Measurements from ENCODE around the gene CCDC183. TPM values are rescaled to one million over a fixed set of nuclear protein-coding genes. Genes with fewer than 3 reads are reported as not detected.

CCDC183 gene
- total and polyA plus RNA-seq, 2 of the 4 experiments (the other 2 are of a cell fraction), result under 0.01 to 0.29 TPM

GRCh38 chr9:136826188-136826541 lies 30.0 kb downstream of the CCDC183 start:
- Histone ChIP-seq H3K79me1 (ENCODE audit: low read depth in 1 of 2, low read length in 2 of 2) (peaks cover 5 to 16% of the 10 kb centered on the region in 2 experiments; a peak in 3 of 4 replicates), H3K9ac (ENCODE audit: low read depth, low read length) (no peak overlapping the region), H4K8ac (ENCODE audit: low read depth in 2 of 2, low read length in 2 of 2) (no peak overlapping the region), H2BK15ac (ENCODE audit: low read depth, low read length) (no peak overlapping the region), H2BK20ac (ENCODE audit: low read depth, low read length) (no peak overlapping the region), H3K4me1 (ENCODE audit: control insufficient read depth, insufficient read depth, low read length) (peaks cover under 1% of the 10 kb centered on the region; the same call in 1 of the 2 replicates), H3K4me3 (ENCODE audit: insufficient read depth, low read depth, low read length) (no peak overlapping the region), H3K4ac (ENCODE audit: low read depth, low read length) (no peak overlapping the region), H3K14ac (replicated peaks; ENCODE audit: low read depth, low read length) (no peak overlapping the region), H4K20me1 (ENCODE audit: insufficient read depth, low read length) (peaks cover 9% of the 10 kb centered on the region), H4K5ac (ENCODE audit: low read depth, low read length) (no peak overlapping the region), H2BK5ac (ENCODE audit: low read depth, low read length, poor library complexity, severe bottlenecking) (no peak overlapping the region), H2AK5ac (ENCODE audit: low read depth, low read length) (no peak overlapping the region), H2AFZ (replicated peaks; ENCODE audit: low read length, poor library complexity) (no peak overlapping the region), H3K27me3 (ENCODE audit: control insufficient read depth, insufficient read depth, low read length) (no peaks in the 10 kb centered on the region), H3K27ac (ENCODE audit: insufficient read depth, low read length) (no peak overlapping the region), H3K56ac (ENCODE audit: extremely low read depth, insufficient read depth, low read length) (no peak overlapping the region), H3K9me1 (ENCODE audit: insufficient read depth, low read length) (no peaks in the 10 kb centered on the region), H3K23ac (ENCODE audit: low read depth, low read length) (no peak overlapping the region), H3K9me3 (ENCODE audit: control insufficient read depth, insufficient read depth, low read length) (no peaks in the 10 kb centered on the region), H2BK120ac (ENCODE audit: low read depth, low read length) (no peak overlapping the region), H4K91ac (ENCODE audit: insufficient read depth, low read depth, low read length) (no peak overlapping the region), H3K4me2 (ENCODE audit: low read depth, low read length) (no peak overlapping the region), H3K36me3 (ENCODE audit: control insufficient read depth, insufficient read depth, low read length) (peaks cover 57% of the 10 kb centered on the region), H3K18ac (ENCODE audit: low read depth, low read length) (no peak overlapping the region), H2AK9ac (replicated peaks; ENCODE audit: low read depth, low read length, poor library complexity) (no peak overlapping the region)
- no peak for ATAC-seq (ENCODE audit: low read depth)
- intact Hi-C loops (cut with micrococcal nuclease), result no loop called here
- ChIA-PET CTCF (interaction anchor here (2.0 kb wide), 1 partner anchor 17 kb away, joined by 4 read pairs; no protein-coding TSS in a partner anchor), POLR2A (ENCODE audit: unreplicated experiment) (no interaction called here)
- dilution Hi-C loops (cut with HindIII; ENCODE audit: low sequenced_read_pairs, unreplicated experiment), result no loop called here
- 100% methylated on average over 4 of the region's 17 CpGs; no CpG with 5 or more reads in 1 of the 2 experiments for WGBS, 2 experiments (ENCODE audit: extremely low coverage in 2 of 2, insufficient read length in 1 of 2)
- TF ChIP-seq, protein P1, sequence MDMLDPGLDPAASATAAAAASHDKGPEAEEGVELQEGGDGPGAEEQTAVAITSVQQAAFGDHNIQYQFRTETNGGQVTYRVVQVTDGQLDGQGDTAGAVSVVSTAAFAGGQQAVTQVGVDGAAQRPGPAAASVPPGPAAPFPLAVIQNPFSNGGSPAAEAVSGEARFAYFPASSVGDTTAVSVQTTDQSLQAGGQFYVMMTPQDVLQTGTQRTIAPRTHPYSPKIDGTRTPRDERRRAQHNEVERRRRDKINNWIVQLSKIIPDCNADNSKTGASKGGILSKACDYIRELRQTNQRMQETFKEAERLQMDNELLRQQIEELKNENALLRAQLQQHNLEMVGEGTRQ (IDR thresholded peaks at IDR 0.05; ENCODE audit: low read depth, low read length), result no peak
- TF ChIP-seq RAD21 (IDR thresholded peaks at IDR 0.05; ENCODE audit: low read length) (no peak), MXI1 (IDR thresholded peaks at IDR 0.05; ENCODE audit: borderline replicate concordance, low read depth, low read length) (no peak), MAFK (IDR thresholded peaks at IDR 0.05; ENCODE audit: low read depth, low read length) (no peak), SMC3 (IDR thresholded peaks at IDR 0.05; ENCODE audit: low read depth, low read length) (no peak), CHD1 (IDR thresholded peaks at IDR 0.05; ENCODE audit: low read depth, low read length) (no peak), CEBPB (IDR thresholded peaks at IDR 0.05; ENCODE audit: low read depth, low read length) (no peak), POLR2A (IDR thresholded peaks at IDR 0.05; ENCODE audit: low read depth, low read length) (no peak)
- in situ Hi-C loops (cut with MboI; ENCODE audit: low sequenced_read_pairs), result no loop called here
- no TSS peak for BruUV-seq (replicated peaks)
- DNase-seq, result no peak
